ENCODE results near the gene CEBPG.

DNA sequence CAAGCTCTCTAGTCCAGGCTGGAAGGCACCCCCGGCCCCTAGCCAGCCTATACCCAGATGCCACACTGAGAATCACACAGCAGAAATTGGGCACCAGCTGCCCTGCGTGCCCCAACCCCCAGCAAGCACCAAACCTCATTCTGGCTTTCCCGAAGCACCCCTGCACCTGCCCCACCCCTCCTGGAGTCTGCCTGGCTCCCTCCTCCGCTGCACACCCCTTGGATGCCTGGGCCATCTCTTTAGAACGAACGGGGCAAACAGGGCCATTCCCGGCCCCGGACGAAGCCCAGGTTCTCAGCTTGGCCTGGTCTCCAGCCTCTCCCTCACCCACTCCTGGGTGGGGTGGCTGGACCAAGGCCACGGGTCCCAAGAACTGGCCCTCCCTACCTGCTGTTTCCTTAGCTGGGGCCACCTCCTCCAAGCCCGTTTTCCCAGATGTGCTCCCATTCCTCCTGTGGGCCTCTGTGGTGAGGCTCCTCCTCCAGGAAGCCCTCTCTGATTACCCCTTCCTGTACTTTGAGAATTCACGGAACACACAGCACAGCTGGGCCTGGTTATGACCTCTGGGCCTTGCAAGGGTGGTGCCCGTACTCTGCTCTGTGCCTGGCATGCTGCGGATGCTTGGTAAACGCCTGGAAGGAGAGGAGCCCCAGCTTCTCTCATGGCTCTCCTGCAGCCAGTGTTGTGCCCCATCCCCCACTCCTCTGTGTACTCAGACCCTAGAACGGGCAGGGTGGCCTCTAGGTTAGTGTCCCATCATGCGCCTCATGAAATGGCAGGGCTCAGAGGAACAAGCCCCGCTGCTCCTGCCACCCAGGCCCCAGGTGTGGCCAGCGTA, 21.4 kb downstream of the CEBPG start:
- TF ChIP-seq POLR2AphosphoS5 (IDR thresholded peaks at IDR 0.05; ENCODE audit: low read depth): no peak
- TF ChIP-seq, protein P1, sequence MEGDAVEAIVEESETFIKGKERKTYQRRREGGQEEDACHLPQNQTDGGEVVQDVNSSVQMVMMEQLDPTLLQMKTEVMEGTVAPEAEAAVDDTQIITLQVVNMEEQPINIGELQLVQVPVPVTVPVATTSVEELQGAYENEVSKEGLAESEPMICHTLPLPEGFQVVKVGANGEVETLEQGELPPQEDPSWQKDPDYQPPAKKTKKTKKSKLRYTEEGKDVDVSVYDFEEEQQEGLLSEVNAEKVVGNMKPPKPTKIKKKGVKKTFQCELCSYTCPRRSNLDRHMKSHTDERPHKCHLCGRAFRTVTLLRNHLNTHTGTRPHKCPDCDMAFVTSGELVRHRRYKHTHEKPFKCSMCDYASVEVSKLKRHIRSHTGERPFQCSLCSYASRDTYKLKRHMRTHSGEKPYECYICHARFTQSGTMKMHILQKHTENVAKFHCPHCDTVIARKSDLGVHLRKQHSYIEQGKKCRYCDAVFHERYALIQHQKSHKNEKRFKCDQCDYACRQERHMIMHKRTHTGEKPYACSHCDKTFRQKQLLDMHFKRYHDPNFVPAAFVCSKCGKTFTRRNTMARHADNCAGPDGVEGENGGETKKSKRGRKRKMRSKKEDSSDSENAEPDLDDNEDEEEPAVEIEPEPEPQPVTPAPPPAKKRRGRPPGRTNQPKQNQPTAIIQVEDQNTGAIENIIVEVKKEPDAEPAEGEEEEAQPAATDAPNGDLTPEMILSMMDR (IDR thresholded peaks at IDR 0.05; ENCODE audit: insufficient read depth, low read length): no peak
